RCC 7860 (cell line): ENCODE measurements around the gene SLC28A1.
A peak's percentile ranks its signal among the peaks of the same experiment; 100 is the strongest.
"Not testable (repeated sequence)": the region's sequence is repeated elsewhere in the genome, so short reads cannot be mapped to it uniquely, and the experiment has no call there.

Experiments
- DNase-seq: peaks from one replicate; pipeline ENCODE4 v3.0.0-alpha.2; 2015; ENCODE audit warnings: low spot score
- FAIRE-seq: peaks from 2 replicates; lab custom pipeline; 2012; peaks lifted over from hg19 to GRCh38; lab: Jason Lieb, UNC

Gene SLC28A1

GRCh38 chr15:84908564-84908963, 24.1 kb downstream of the SLC28A1 start:
- DNase-seq = no peak
- FAIRE-seq = no peak

GRCh38 chr15:84909029-84909428, 24.6 kb downstream of the SLC28A1 start:
- FAIRE-seq (no peak), DNase-seq (no peak)

- FAIRE-seq = no peak
These were observed 25.3 kb downstream of the SLC28A1 start for GRCh38 chr15:84909782-84910181.

GRCh38 chr15:84910928-84911623, 26.6 kb downstream of the SLC28A1 start:
- FAIRE-seq (no peak), DNase-seq (no peak)

More at GRCh38 chr15:84909782-84910181, 25.3 kb downstream of the SLC28A1 start:
- no peak for DNase-seq

GRCh38 chr15:84911879-84912660, 27.6 kb downstream of the SLC28A1 start:
- DNase-seq (peak; percentile 99), FAIRE-seq (peak; percentile 95)

GRCh38 chr15:84913360-84913723, 28.9 kb downstream of the SLC28A1 start:
- no peak for DNase-seq
- no peak for FAIRE-seq

GRCh38 chr15:84914351-84914750, 29.9 kb downstream of the SLC28A1 start:
- no peak for FAIRE-seq
- no peak for DNase-seq

GRCh38 chr15:84914909-84915605, 30.6 kb downstream of the SLC28A1 start:
- FAIRE-seq (peak; percentile 88), DNase-seq (peak; percentile 97)

- FAIRE-seq (no peak), DNase-seq (peak; percentile 43)
These were observed 31.1 kb downstream of the SLC28A1 start for GRCh38 chr15:84915606-84915958.

GRCh38 chr15:84917452-84917851, 33.0 kb downstream of the SLC28A1 start:
- DNase-seq (no peak), FAIRE-seq (no peak)

GRCh38 chr15:84919106-84919667, 34.7 kb downstream of the SLC28A1 start:
- FAIRE-seq = no peak

GRCh38 chr15:84921121-84921520, 36.7 kb downstream of the SLC28A1 start:
- FAIRE-seq (no peak), DNase-seq (no peak)

More at GRCh38 chr15:84919106-84919667, 34.7 kb downstream of the SLC28A1 start:
- no peak for DNase-seq

- FAIRE-seq (no peak), DNase-seq (no peak)
These were observed 38.1 kb downstream of the SLC28A1 start for GRCh38 chr15:84922530-84922929.

- FAIRE-seq = no peak
- no peak for DNase-seq
These were observed 39.7 kb downstream of the SLC28A1 start for GRCh38 chr15:84924077-84924731.

- DNase-seq, FAIRE-seq: not testable (repeated sequence)
These were observed 40.5 kb downstream of the SLC28A1 start for GRCh38 chr15:84924821-84925569.

GRCh38 chr15:84925906-84926305, 41.4 kb downstream of the SLC28A1 start:
- FAIRE-seq (peak; percentile 76), DNase-seq (no peak)

GRCh38 chr15:84926491-84927230, 42.2 kb downstream of the SLC28A1 start:
- no peak for FAIRE-seq
- no peak for DNase-seq

- FAIRE-seq (no peak), DNase-seq (no peak)
These were observed 44.3 kb downstream of the SLC28A1 start for GRCh38 chr15:84928843-84929168.

- FAIRE-seq (peak; percentile 87), DNase-seq (peak; percentile 96)
These were observed 45.5 kb downstream of the SLC28A1 start for GRCh38 chr15:84929795-84930603.
